ENCODE data around the gene FADS2.

Gene FADS2

DNA sequence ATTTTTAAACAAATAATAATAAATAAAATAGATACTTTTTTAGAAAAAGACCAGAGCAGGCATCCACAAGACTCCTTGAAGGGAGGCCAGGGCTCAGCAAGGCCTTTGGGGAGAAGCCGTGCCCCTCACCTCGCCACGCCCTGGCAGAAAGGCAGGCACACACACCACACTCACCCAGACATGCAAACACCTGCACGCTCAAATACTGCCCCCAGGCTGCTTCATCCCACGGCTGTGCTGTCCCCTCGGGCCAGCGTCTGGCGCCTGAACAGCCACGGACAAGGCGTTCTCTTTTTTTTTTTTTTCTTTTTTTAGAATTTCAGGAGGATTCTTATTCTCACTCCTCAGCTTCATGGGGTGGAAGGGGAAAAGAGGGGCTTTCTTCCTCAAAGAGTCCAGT lies 61.7 kb downstream of the FADS2 start:
- no peak for DNase-seq

DNA sequence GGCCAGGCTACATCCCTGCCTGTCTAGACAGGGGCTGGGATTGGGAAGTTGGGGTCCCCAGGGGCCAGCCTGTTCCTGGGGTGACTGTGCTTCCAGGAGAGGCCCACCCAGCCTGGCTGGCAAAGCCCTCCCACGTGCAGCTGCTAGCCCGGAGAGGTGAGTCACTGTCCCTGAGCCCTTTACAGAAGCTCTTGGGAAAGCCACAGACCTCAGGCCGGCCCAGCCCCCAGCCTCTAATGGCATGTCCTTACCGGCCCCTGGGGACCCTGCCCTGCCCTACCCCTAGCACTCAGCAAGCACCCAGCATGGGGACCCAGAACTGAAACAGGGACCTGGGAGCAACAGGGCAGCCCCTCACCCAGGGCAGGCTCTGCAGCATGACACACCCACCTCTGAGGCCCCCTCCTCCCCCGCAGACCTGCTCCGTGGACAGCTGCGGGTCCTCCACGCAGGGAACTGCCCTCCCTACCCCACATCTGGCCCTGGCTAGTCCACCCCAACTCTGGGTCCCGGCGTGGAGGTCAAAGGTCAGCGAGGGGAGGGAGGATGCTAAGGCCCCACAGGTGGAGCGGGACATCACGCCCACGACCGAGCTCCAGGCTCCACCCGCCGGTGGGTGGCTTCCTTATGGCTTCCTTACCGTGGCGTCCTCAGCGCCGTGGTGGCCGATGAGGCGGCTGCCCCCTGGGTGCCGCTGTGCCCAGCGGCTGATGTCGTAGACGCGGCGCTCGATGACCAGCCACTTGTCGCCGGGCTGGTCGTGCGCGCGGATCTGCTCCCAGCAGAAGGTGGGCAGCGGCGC lies 62.6 kb downstream of the FADS2 start:
- DNase-seq, result peak in 4 of 5 experiments; percentile 6 to 31 (median 18)

DNA sequence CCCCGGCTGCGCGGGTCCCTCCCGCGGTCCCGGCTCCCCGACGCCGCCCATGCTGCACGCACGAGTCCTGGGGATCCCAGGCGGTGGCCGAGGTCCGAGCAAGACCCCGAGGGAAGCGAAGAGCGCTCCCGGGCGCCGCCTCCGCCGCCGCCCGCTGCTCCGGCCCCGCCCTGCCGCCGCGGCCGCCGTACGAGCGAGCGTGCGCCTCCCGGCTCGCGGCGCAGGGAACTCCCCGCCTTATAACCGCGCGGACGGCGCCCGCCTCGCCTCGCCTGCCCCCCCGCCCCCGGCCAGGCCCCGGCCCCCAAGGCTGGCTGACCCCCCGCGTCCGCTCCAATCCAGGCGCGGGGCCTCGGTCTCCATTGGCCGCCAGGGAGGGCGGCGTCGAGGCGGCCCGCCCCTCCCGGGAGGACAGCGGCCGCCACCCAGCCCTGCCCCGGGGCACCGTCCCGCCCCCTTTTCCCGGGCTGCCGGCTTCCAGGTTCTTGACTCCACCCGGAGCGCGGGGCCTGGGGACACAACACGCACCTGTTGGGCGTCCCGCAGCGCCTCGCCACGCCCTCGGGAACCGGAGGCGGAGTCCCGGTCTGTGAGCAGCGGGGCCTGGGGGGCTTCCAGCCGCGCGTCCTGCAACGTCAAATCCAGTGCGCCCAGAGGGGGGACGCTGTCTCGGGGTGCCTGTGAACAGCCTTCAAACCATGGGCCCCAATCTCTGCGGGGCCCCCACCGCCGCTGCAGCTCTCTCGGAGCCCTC lies 63.4 kb downstream of the FADS2 start, which contains the start of gene FADS3:
Gene FADS3 (minus strand): TSS at position 215 of the 754 bp plus-strand sequence. CDS start 164 bp downstream, at position 51.
- peak; percentile 24 to 72 (median 53) for DNase-seq

DNA sequence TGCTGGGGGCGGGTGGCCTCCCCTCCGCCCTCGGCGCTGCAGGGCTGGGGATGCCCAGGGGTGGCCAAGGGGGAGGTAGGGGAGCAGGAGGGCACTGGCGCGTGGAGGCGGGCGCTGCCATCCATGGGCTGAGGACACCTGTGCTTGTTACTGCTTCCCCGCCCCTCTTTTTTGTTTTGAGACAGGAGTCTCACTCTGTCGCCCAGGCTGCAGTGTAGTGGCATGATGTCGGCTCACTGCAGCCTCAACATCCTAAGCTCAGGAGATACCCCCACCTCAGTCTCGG lies 63.9 kb downstream of the FADS2 start:
- DNase-seq, result no peak

DNA sequence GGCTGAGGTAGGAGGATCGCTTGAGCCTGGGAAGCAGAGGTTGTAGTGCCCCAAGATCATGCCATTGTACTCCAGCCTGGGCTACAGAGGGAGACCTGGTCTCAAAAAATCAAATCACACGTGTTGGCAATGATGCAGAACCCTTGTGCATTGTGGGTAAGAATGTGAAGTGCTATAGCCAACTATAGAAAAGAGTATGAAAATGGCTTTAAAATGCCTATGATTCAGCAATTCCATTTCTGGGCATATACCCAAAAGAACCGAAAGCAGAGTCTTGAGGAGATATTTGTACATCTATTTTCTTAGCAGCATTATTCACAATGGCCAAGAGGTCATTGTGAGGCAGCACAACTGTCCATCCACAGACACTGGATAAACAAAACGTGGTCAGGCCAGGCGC lies 65.9 kb downstream of the FADS2 start:
- DNase-seq, result no peak

DNA sequence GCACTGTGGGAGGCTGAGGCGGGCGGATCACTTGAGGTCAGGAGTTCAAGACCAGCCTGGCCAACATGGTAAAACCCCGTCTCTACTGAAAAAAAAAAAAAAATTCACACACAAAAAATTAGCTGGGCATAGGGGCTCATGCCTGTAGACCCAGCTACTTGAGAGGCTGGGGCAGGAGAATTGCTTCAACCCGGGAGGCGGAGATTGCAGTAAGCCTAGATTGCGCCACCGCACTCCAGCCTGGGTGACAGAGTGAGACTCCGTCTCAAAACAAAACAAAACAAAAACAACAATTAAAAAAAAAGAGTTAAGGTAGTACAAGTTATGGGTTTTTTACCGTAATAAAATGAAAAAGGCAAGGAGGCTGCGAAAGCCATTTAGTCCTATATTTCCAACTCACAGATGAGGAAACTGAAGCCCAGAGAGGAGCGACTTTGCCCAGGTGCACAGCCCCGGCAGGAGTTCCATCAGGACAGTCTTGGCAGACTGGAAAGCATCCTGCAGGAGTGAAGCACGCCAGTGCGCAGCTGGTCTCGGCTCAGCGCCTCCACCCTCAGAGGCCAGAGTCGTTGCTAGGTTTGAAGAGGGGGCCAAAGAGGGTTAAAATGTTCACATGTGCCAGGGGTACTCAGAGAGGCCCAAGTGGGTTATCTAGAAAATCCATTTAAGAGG lies 67.1 kb downstream of the FADS2 start:
- DNase-seq, result no peak

DNA sequence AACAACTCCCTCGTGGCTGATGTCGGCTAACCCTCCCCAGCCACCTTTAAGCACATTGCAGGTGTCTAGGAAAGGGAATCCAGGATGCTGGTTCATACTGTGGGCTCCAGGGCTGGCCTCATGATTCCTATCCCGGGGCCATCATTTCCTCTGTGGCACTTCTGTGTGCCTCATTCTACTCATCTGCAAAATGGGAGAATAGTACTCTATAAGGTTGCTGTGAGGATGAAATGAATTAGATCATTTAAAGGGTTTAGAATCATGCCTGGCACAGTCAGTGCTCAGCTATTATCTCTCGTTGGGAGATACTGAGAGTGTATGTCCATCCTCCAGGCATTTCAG lies 67.6 kb downstream of the FADS2 start:
- no peak for DNase-seq

DNA sequence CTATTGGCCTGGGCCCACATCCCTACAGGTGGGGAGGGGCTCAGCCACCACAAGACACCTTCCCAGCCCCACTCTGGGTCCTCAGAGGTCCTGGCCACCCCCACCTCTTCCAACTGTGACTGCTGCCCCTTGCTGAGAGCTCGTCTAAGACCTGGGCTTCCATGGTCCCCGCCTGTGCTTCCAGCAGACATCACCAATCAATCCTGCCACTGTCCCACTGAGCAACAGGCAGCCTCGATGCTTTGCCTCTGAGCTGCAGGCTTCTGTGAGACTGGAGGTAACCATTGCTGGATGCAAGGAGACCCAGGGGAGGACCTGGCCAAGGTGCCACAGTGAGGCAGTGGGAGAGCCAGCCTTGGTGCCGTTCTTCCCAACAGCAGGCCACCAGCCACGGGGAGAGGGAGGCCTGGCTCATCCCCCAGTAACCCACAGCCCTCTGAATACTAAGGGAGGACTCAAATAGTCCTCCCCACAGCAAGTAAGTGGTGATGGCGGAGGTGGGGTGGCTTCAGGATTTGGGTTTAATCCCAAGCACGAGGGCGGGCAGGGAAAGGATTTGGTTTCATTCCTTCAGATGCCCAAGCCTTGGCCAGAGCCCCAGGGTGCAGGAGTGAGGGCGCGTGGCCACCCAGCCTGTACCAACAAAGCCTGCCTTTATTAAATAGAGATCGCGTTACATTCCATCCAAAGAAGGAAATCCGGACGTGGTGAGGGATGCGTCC lies 68.7 kb downstream of the FADS2 start:
- no peak for DNase-seq

DNA sequence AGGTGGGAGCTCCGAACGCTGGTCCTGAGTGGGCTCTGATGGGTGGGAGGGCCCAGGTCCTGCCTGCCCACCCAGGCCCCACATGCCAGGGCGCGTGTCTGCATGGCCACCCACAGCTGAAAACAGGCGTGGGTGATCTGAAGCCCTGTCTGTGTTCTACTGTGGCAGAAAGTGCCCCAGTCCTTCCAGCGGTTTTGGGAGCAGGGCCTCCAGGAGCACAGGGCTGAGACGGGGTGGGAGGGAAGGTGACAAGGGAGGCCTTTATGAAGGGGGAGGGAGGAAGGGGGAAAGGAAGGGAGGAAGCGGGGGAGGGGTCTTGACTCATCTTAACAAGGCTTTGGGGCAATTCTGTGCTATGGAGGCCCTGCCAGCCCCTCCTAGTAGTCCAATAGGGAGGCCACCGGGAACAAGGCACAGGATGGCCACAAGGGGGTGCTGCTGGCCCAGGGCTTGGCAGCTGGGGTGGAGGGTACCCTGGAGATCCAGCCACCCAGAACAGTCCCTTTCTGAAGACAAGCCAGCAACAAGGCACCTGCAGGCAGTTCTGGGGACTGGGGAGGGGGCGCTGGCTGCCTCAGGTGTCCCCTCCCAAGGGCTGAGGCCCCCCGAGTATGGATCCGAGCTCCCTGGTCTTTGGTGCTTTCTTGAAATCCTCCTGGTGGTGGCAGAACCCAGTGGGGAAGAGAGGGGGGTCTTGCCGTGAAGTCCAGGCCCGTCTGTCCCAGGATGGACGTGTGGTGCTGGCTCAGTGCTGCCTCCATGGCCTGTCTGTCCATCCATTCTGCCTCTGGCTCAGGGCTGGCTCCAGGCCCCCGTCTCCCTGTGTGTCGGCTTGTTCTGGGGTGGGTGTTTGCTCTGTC lies 69.5 kb downstream of the FADS2 start:
- peak; percentile 48 to 66 (median 64) for DNase-seq

DNA sequence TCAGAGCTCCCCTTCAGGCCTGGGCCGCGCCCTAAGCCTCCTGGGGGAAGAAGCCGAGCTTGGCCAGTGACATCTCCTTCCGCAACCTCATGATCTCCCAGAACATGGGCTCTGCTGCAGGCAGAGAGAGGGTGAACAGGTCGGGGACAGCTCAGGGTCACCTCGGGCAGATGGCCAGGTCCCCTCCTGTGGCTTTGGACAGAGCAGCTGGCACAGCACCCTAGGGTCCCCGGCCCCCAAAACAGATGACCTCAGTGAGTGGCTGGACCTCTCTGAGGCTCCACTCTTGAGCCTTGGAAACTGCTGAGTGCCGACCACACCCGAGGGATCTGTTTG lies 70.1 kb downstream of the FADS2 start:
- no peak for DNase-seq

DNA sequence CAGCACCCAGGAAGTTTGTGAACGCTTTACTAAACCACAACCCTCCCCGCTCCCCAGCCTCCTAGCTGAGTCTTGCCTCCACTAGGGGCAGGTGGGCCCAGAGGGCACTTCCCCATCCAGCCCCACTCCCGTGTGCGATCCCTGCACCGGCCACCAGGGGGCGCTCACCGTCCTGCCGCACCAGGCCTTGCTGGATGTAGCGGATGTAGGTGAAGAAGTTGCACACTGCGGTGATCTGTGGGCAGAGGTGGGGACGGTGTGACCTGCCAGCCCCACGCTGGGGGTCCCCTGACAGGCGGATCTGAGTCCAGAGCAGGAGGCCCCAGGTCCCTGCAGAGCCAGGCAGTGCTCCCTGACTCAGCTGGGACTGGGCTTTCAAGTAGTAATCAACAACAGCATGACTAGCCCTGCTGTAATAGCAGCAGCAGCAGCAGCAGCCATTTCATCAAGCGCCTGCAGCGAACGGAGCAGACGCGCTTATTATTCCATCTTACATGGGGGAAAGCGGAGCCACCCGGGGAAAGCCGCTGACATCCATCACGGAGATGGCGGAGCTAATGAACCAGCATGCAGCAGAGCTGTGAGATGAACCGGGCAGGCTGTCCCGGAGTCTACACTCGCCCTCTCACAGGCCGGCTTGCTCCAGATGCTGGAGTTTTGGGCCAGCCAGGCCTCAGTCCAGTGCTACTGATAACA lies 71.2 kb downstream of the FADS2 start:
- peak; percentile 84 to 90 (median 87) for DNase-seq

DNA sequence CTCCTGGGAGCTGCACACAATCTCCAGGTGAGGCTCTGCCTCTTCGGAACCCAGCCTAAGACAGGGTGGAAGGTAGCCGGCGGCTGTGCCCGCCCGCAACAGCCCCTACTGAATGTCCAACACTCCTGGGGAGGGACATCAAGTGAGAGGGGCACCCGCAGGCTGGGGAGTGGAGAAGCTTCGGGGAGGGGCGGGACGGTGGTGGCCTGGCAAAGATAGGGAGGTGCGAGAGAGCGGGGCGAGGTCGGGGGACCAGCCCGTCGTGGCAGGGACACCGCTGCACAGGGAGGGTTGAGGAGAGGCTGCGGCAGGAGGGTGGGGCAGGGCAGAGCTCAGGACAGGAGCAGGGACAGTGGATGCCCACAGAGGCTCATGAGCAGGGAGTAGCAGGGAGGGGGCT lies 72.2 kb downstream of the FADS2 start:
- DNase-seq, result no peak

DNA sequence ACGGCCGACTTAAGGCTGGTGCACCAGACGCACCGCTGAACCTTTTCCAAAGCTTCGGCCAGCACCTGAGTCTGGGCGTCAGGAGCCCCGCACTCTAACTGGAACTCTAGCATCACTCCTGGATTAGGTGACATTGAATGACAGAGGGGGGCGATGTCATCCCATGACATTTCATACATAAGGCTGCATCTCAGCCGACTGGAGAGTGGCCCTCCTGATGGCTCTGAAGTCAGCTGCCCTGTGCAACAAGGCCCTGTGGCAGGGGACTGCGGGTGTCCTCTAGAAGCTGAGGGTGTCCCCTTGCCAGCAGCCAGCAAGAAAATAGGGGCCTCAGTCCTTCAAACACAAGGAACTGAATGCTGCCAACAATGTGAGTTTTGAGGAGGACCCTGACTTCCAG lies 73.3 kb downstream of the FADS2 start:
- DNase-seq, result no peak

DNA sequence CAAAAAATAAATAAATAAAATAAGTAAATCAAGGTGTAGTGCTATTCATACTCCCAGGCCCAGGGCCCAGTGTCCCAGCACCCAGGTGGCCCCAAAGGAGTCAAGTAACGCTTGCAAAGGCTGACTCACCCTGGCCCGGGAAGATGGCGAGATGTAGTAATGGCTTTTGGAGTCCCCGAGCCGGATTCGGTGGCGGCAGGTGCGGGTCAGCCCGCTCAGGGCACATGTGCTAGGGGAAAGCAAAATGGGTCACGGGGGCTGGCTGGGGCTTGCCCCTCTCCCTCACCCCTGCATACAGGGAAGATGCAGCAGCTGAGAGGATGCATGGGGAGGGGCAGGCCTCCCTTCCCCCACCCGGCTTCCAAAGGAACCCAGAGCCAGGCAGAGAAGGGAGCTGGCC lies 74.2 kb downstream of the FADS2 start:
- no peak for DNase-seq

DNA sequence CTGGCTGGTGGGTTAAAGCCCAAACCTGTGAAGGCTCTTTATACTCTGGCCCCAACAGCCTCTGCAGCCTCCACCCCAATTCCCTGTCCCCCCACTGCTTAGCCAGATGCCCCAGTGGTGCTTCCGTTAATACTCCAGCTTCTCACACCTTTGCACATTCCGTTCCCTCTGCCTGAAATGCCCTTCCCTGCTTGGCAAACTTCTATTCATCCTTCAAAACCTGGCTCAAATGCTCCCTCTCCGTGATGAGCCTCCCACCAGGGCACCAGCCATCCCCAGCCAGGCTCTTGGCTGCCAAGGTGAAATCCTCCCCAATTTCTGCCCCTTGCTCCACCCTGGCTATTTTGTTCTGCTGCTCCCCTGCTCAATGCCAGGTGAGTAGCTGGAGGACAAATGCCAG lies 75.7 kb downstream of the FADS2 start:
- no peak for DNase-seq

DNA sequence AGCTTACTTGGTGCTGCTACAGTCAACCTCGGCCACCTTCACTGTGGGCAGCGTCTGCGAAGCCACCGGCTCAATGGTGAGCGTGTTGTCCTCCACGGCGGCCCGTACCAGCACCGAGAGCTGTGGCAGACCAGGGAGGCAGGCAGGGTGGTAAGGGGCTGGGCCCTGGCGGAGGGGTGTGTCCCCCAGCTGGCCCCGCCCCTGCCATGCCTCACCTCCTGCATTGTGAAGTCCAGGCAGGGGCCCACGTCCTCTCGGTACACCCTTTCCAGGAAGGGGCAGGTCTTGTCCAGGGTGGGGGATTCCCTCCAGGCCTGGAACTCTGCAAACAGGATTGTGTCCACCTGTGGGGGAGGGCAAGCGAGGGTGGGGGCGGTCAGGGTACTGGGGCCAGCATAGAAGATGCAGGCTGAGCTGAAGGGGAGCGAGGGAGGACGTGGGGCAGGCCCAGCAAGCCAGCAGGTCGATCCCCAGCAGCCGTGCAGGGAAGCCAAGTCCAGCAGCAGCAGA lies 76.5 kb downstream of the FADS2 start:
- peak in 1 of 5 experiments; percentile 15 for DNase-seq

DNA sequence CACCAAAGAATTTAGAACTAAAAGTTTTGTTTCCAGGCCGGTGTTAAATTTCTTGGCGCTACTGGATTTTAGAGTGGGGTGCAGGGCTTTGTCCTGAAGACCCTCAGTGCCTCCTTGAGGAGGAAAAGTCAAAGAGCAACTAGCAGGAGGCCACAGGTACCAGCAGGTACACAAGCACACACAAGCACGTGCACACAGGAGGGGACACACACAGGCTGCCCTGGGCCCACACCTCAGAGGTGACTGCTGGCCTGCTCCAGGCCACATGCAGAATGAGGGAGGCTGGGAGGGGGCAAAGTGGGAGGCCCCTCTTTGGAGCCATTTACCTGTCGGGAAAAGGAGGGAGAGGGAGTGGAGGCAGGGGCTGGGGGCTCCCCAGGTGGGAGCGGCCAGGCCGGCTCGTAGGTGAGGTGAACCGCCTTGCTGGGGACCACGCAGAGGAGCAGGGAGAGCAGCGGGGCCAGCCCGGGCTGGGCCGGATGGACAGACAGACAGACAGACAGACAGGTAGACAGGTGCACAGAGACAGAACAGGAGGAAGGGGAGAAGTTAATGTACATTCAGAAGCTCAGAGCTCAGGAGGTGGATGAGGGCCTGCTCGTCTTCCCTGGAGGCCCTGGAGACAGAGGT lies 77.1 kb downstream of the FADS2 start:
- no peak for DNase-seq

DNA sequence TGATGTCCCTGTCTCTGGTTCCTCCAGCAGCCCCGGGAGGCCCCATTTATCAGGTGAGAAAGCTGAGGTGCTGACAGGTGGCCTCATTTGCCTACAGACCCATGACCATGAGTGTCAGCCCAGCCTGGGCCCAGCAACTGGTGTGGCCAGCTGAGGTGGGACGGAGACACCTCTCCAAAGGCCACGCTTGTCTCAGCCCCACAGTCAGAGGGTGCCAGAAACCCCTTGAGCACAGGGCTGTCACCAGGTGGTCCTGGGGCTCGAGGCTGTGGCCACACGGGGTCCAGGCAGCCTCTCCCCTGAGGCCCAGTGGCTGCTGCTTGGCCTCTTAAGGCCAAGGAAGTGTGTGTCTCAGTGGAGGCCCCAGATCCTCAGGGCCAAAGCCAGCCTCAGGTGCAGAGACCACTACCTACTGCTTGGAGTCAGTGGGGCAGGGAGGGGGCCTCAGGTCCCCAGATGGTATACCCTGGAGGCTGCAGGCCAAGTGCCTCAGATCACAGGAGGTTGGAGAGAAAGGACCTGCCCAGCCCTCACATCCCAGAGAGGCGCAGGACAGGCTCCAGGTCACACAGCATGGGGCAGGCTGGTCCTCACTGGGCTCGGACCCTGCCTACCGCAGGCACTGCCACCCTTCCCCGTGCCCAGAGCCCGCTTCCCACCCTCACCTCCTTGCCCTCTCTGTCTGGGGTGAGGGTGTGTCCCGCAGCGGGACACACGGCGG lies 77.9 kb downstream of the FADS2 start:
- DNase-seq, result no peak

DNA sequence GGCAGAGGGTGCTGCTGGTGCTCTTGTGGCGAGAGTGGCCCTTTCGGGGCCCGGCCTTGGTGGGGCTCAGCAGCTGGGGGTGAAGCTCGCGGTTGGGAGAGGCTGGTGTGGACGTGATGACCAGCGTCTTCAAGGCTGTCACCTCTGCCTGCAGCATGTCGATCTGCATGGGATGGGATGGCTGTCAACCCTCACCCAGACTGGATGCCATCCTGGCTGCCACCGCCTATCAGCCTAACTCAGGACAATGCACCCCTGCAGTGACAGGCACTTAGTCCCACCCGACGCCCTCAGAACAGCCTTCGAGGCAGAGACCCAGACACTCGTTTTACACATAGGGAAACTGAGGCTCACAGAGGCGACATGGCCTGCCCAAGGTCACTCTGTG lies 78.4 kb downstream of the FADS2 start:
- DNase-seq, result no peak

DNA sequence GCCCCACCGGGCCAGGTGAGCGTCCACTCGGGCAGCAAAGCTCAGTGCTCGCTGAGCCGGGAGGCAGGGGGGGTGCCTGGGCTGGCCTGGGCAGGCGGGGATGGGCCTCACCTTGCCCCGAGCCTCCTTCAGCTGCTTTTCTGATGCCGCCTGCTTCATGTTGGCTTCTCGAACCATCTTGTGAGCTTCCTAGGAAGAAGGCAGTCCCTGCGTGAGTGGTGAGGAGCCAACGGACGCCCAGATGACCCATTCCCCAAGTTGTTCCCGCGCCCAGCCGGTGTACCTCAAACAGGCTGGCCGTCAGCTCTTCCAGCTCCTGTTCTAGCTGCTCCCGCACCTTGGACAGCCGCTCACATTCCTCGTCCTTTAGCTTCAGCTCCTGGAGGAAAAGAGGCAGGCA lies 79.2 kb downstream of the FADS2 start:
- no peak for DNase-seq

Data from T-helper 2 cell (primary cell).